BJ (cell line): ENCODE data around the gene SOAT1. TPM values are rescaled to one million over a fixed set of nuclear protein-coding genes. Genes with fewer than 3 reads are reported as not detected.
A peak's percentile ranks its signal among the peaks of the same experiment; 100 is the strongest.
"Not testable (repeated sequence)": the region's sequence is repeated elsewhere in the genome, so short reads cannot be mapped to it uniquely, and the experiment has no call there.

Experiments
- CTCF ChIA-PET: fragments of 350-600 bp; formaldehyde crosslinking; extraction: SDS; loops from one replicate; lab custom pipeline; 2021; ENCODE audit warnings: antibody characterized with exemption, inconsistent platforms; lab: Yijun Ruan, JAX
- POLR2A ChIA-PET: fragments of 300-600 bp; sonication (Branson Sonifier 250); formaldehyde crosslinking; extraction: SDS; loops from one replicate; lab custom pipeline; 2021; ENCODE audit warnings: antibody characterized with exemption; lab: Charles Lee
- DNase-seq: peaks from one replicate; pipeline ENCODE4 v3.0.0-alpha.2; 2011; ENCODE audit warnings: low read depth
- H3K27me3 ChIP-seq: 2 replicates; pipeline ENCODE4 v1.6.0; 2011; ENCODE audit warnings: low read length; ENCODE audit not compliant: control insufficient read depth, insufficient read depth
- H3K36me3 ChIP-seq: 2 replicates; pipeline ENCODE4 v1.5.1; 2011; ENCODE audit warnings: low read length; ENCODE audit not compliant: control insufficient read depth, insufficient read depth
- H3K4me3 ChIP-seq: 2 replicates; pipeline ENCODE4 v1.5.1; 2011; ENCODE audit warnings: low read depth, mild to moderate bottlenecking, control low read depth, low read length
- CTCF ChIP-seq: IDR thresholded peaks from 2 replicates; pipeline ENCODE4 v1.5.1; 2011; ENCODE audit warnings: low read depth, mild to moderate bottlenecking, control low read depth, inconsistent platforms, low read length, moderate library complexity; ENCODE audit not compliant: insufficient read depth
- polyA plus RNA-seq: library from polyadenylated mRNA; depleted of rRNA; stranded (reverse); fragments of >200 nt; gene quantifications from 2 replicates; pipeline ENCODE4 v1.2.3, GENCODE V29; 2011

Gene SOAT1
- polyA plus RNA-seq, 1 experiment: 12.3 TPM

DNA sequence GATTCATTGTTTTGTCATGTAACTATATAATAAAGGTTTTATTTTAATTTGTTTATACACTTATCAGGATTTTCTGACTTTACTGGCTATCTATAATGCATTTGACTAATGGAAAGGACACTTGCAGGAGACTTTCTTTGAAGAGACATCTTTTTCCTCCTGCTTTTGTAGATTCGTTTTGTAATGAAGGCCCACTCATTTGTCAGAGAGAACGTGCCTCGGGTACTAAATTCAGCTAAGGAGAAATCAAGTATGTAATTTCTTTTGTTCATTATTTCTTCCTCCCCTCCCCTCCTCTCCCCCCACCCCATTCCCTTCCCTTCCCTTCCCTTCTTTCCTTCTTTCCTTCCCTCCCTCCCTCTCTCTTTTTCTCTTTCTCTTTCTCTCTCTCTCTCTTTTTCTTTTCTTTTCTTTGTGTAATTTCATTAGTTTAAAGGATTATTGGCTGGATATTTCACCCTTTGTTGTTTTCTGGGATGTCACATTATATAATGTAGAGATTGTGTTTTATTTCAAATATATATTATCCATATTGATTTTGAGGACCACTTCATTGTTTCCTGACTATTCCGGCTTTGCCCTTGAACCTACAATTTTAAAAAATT is 48.4 kb downstream of the SOAT1 start:
- no peak for DNase-seq
- ChIA-PET POLR2A (no interaction called here), CTCF (no interaction called here)
- peaks cover 4% of the 10 kb centered on the region; the same call in 1 of the 2 replicates for H3K36me3 ChIP-seq
- no peaks in the 10 kb centered on the region for H3K27me3 ChIP-seq
- H3K4me3 ChIP-seq: no peak overlapping the region
- no peak for TF ChIP-seq CTCF

GRCh38 chr1:179342740-179343404 is 49.3 kb downstream of the SOAT1 start:
- H3K4me3 ChIP-seq: no peak overlapping the region
- no peak for DNase-seq
- TF ChIP-seq CTCF: no peak
- ChIA-PET CTCF (no interaction called here), POLR2A (no interaction called here)
- H3K27me3 ChIP-seq: no peaks in the 10 kb centered on the region
- H3K36me3 ChIP-seq: peaks cover 4% of the 10 kb centered on the region; the same call in 1 of the 2 replicates

- no peak for DNase-seq
- no peaks in the 10 kb centered on the region for H3K27me3 ChIP-seq
- no peak overlapping the region for H3K4me3 ChIP-seq
- ChIA-PET CTCF (interaction anchor here (0.7 kb wide), 1 partner anchor 231 kb away, joined by 4 read pairs; no protein-coding TSS in a partner anchor), POLR2A (interaction anchor here (0.6 kb wide), 1 partner anchor 269 kb away, joined by 4 read pairs; no protein-coding TSS in a partner anchor)
- no peaks in the 10 kb centered on the region for H3K36me3 ChIP-seq
- TF ChIP-seq CTCF: no peak
Measured at GRCh38 chr1:179351281-179351680, 57.7 kb downstream of the SOAT1 start.

- POLR2A ChIA-PET: no interaction called here
- no peak for DNase-seq
- CTCF ChIA-PET: no interaction called here
- Histone ChIP-seq H3K36me3 (no peaks in the 10 kb centered on the region), H3K27me3 (no peaks in the 10 kb centered on the region), H3K4me3 (no peak overlapping the region)
- no peak for TF ChIP-seq CTCF
Measured at GRCh38 chr1:179352236-179352635, 58.6 kb downstream of the SOAT1 start.

- ChIA-PET CTCF (interaction anchor here (0.6 to 1.5 kb wide), 2 partner anchors 17 to 102 kb away, joined by 3 to 4 read pairs; no protein-coding TSS in a partner anchor), POLR2A (no interaction called here)
- Histone ChIP-seq H3K27me3 (no peaks in the 10 kb centered on the region), H3K4me3 (no peak overlapping the region), H3K36me3 (no peaks in the 10 kb centered on the region)
- TF ChIP-seq CTCF: no peak
- DNase-seq: peak; percentile 26
Measured at GRCh38 chr1:179353546-179353945, 59.9 kb downstream of the SOAT1 start.

DNA sequence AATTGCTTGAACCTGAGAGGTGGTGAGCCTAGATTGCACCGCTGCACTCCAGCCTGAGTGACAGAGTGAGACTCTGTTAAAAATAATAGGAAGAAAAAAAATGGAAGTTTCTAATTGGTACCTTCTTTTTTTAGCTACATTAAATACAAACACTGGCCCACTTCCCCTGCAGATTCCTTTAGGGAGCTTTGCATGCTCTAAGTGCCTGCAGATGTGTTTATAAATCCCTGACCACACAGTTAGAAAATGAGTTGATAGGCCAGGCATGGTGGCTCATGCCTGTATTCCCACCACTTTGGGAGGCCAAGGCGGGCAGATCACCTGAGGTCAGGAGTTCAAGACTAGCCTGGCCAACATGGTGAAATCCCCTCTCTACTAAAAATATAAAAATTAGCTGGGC is 68.0 kb downstream of the SOAT1 start:
- DNase-seq, H3K36me3 ChIP-seq, H3K4me3 ChIP-seq, H3K27me3 ChIP-seq, POLR2A ChIA-PET: not testable (repeated sequence)
- CTCF ChIA-PET: interaction anchor here (0.9 kb wide), 1 partner anchor 241 kb away, joined by 3 read pairs; no protein-coding TSS in a partner anchor
